ENCODE data around the gene AKR1B15.
"Not testable (repeated sequence)": the region's sequence is repeated elsewhere in the genome, so short reads cannot be mapped to it uniquely, and the experiment has no call there.

Gene AKR1B15

GRCh38 chr7:134548877-134549276, at the start of gene AKR1B15:
Gene AKR1B15, plus strand, starts transcription at chr7:134549110. Its CDS starts 15,510 bp downstream, at chr7:134564620.
- no peak for DNase-seq
- intact Hi-C loops (cut with DNase I) = loop anchor here (10.0 kb wide), 1 partner anchor 56 kb away; no protein-coding TSS in a partner anchor

- no peak for DNase-seq
- intact Hi-C loops (cut with DNase I) = no loop called here
These were observed 48.5 kb upstream of the AKR1B15 start for GRCh38 chr7:134500406-134500805.

- DNase-seq = no peak
- intact Hi-C loops (cut with DNase I) = no loop called here
These were observed 47.9 kb upstream of the AKR1B15 start for GRCh38 chr7:134500982-134501381.

- intact Hi-C loops (cut with DNase I) = no loop called here
- DNase-seq = peak in 3 of 42 donors; percentile 9 to 55 (median 29)
These were observed 46.2 kb upstream of the AKR1B15 start for GRCh38 chr7:134502463-134503371.

GRCh38 chr7:134504660-134505164, 44.2 kb upstream of the AKR1B15 start:
- intact Hi-C loops (cut with DNase I) = no loop called here
- DNase-seq = no peak

- no peak for DNase-seq
- intact Hi-C loops (cut with DNase I) = no loop called here
These were observed 43.1 kb upstream of the AKR1B15 start for GRCh38 chr7:134505856-134506255.

GRCh38 chr7:134509010-134509409, 39.9 kb upstream of the AKR1B15 start:
- intact Hi-C loops (cut with DNase I) = no loop called here
- no peak for DNase-seq

GRCh38 chr7:134510646-134511045, 38.3 kb upstream of the AKR1B15 start:
- intact Hi-C loops (cut with DNase I) = loop anchor here (5.0 kb wide), 2 partner anchors 78 to 97 kb away; no protein-coding TSS in a partner anchor
- no peak for DNase-seq

GRCh38 chr7:134512271-134512670, 36.6 kb upstream of the AKR1B15 start:
- DNase-seq = peak in 3 of 42 donors; percentile 17 to 24 (median 21)
- intact Hi-C loops (cut with DNase I) = loop anchor here (5.0 kb wide), 2 partner anchors 80 to 95 kb away; no protein-coding TSS in a partner anchor

GRCh38 chr7:134513169-134513752, 35.6 kb upstream of the AKR1B15 start:
- intact Hi-C loops (cut with DNase I) = loop anchor here (5.0 kb wide), 2 partner anchors 81 to 94 kb away; no protein-coding TSS in a partner anchor
- peak; percentile 9 to 79 (median 44) for DNase-seq

GRCh38 chr7:134514106-134514505, 34.8 kb upstream of the AKR1B15 start:
- DNase-seq = no peak
- intact Hi-C loops (cut with DNase I) = loop anchor here (5.0 kb wide), 2 partner anchors 82 to 93 kb away; no protein-coding TSS in a partner anchor

GRCh38 chr7:134514663-134515062, 34.2 kb upstream of the AKR1B15 start:
- DNase-seq = peak in 15 of 42 donors; percentile 17 to 78 (median 44)
- intact Hi-C loops (cut with DNase I) = loop anchor here (5.0 kb wide), 2 partner anchors 82 to 93 kb away; no protein-coding TSS in a partner anchor

- intact Hi-C loops (cut with DNase I) = no loop called here
- no peak for DNase-seq
These were observed 33.1 kb upstream of the AKR1B15 start for GRCh38 chr7:134515569-134516468.

GRCh38 chr7:134520130-134520529, 28.8 kb upstream of the AKR1B15 start:
- no peak for DNase-seq
- intact Hi-C loops (cut with DNase I) = no loop called here

- intact Hi-C loops (cut with DNase I) = no loop called here
- no peak for DNase-seq
These were observed 26.3 kb upstream of the AKR1B15 start for GRCh38 chr7:134522601-134523000.

GRCh38 chr7:134525449-134525848, 23.5 kb upstream of the AKR1B15 start:
- intact Hi-C loops (cut with DNase I); DNase-seq: not testable (repeated sequence)

GRCh38 chr7:134526552-134527248, 22.2 kb upstream of the AKR1B15 start:
- DNase-seq; intact Hi-C loops (cut with DNase I): not testable (repeated sequence)

GRCh38 chr7:134527979-134528371, 20.9 kb upstream of the AKR1B15 start:
- intact Hi-C loops (cut with DNase I) = no loop called here
- DNase-seq = no peak

All from head of caudate nucleus (tissue), 42 donors.